H9 (cell line): ENCODE measurements around the gene CNDP2. TPM values are rescaled to one million over a fixed set of nuclear protein-coding genes. Genes with fewer than 3 reads are reported as not detected.
A peak's percentile ranks its signal among the peaks of the same experiment; 100 is the strongest.

Experiments used
- DNase-seq: peaks from one replicate; pipeline ENCODE4 v3.0.0-alpha.2; 2017
- H2AFZ ChIP-seq: one replicate; pipeline ENCODE4 v1.6.1; 2013; ENCODE audit warnings: mild to moderate bottlenecking, low read length, control low read depth, moderate library complexity
- H2AK5ac ChIP-seq: 2 replicates; pipeline ENCODE4 v1.6.1; 2013; ENCODE audit warnings: low read length, control low read depth, mixed read lengths; ENCODE audit not compliant: insufficient read length
- H2BK120ac ChIP-seq: one replicate; pipeline ENCODE4 v1.6.1; 2013; ENCODE audit warnings: low read depth, mild to moderate bottlenecking, low read length, control low read depth, inconsistent platforms; ENCODE audit not compliant: poor library complexity, severe bottlenecking
- H2BK12ac ChIP-seq: 2 replicates; pipeline ENCODE4 v1.6.1; 2013; ENCODE audit warnings: low read length, control low read depth, mixed read lengths, low read depth; ENCODE audit not compliant: insufficient read length
- H2BK15ac ChIP-seq: 2 replicates; pipeline ENCODE4 v1.6.1; 2013; ENCODE audit warnings: low read depth, low read length, control low read depth
- H2BK20ac ChIP-seq: one replicate; pipeline ENCODE4 v1.6.1; 2013; ENCODE audit warnings: low read depth, mild to moderate bottlenecking, low read length, control low read depth, inconsistent platforms; ENCODE audit not compliant: poor library complexity, severe bottlenecking
- H2BK5ac ChIP-seq: 2 replicates; pipeline ENCODE4 v1.6.1; 2013; ENCODE audit warnings: low read length, control low read depth, mixed read lengths; ENCODE audit not compliant: insufficient read length
- H3K14ac ChIP-seq: 2 replicates; pipeline ENCODE4 v1.6.1; 2013; ENCODE audit warnings: low read length, control low read depth; ENCODE audit not compliant: insufficient read depth
- H3K18ac ChIP-seq: 2 replicates; pipeline ENCODE4 v1.6.1; 2013; ENCODE audit warnings: low read depth, mild to moderate bottlenecking, mixed read lengths, low read length, control low read depth; ENCODE audit not compliant: insufficient read length
- H3K23ac ChIP-seq: 2 replicates; pipeline ENCODE4 v1.6.1; 2013; ENCODE audit warnings: low read length, control low read depth, mixed read lengths, low read depth; ENCODE audit not compliant: insufficient read length
- H3K23me2 ChIP-seq: 2 replicates; pipeline ENCODE4 v1.6.1; 2013; ENCODE audit warnings: low read depth, mild to moderate bottlenecking, mixed read lengths, low read length, control low read depth; ENCODE audit not compliant: insufficient read length, poor library complexity, severe bottlenecking
- H3K27ac ChIP-seq: 2 replicates; pipeline ENCODE4 v1.5.1; 2013; ENCODE audit warnings: low read length, control low read depth, mixed read lengths, low read depth; ENCODE audit not compliant: insufficient read length
- H3K27me3 ChIP-seq: 2 replicates; pipeline ENCODE4 v1.6.1; 2013; ENCODE audit warnings: low read length, control low read depth, inconsistent platforms; ENCODE audit not compliant: insufficient read depth
- H3K4ac ChIP-seq: 2 replicates; pipeline ENCODE4 v1.6.1; 2013; ENCODE audit warnings: low read depth, mild to moderate bottlenecking, control low read depth, inconsistent platforms, low read length, moderate library complexity
- H3K4me1 ChIP-seq: 2 replicates; pipeline ENCODE4 v1.6.1; 2013; ENCODE audit warnings: low read length, control low read depth, inconsistent platforms; ENCODE audit not compliant: insufficient read depth
- H3K4me2 ChIP-seq: 2 replicates; pipeline ENCODE4 v1.6.1; 2013; ENCODE audit warnings: low read length, control low read depth, mixed read lengths; ENCODE audit not compliant: insufficient read length, insufficient read depth
- H3K56ac ChIP-seq: 2 replicates; pipeline ENCODE4 v1.6.1; 2013; ENCODE audit warnings: low read depth, mild to moderate bottlenecking, mixed read lengths, low read length, control low read depth; ENCODE audit not compliant: insufficient read length
- H3K79me1 ChIP-seq: 2 replicates; pipeline ENCODE4 v1.6.1; 2013; ENCODE audit warnings: low read depth, mild to moderate bottlenecking, moderate library complexity, low read length, control low read depth, inconsistent platforms; ENCODE audit not compliant: insufficient read depth, poor library complexity, severe bottlenecking
- H3K79me2 ChIP-seq: 2 replicates; pipeline ENCODE4 v1.6.1; 2013; ENCODE audit warnings: low read length, control low read depth, inconsistent platforms; ENCODE audit not compliant: insufficient read depth
- H3K9ac ChIP-seq: 2 replicates; pipeline ENCODE4 v1.6.1; 2013; ENCODE audit warnings: low read length, control low read depth, mixed read lengths; ENCODE audit not compliant: insufficient read length; ENCODE audit errors: extremely low read depth
- H3K9me3 ChIP-seq: one replicate; pipeline ENCODE4 v1.6.1; 2013; ENCODE audit warnings: low read depth, low read length, inconsistent platforms; ENCODE audit not compliant: control insufficient read depth
- H3T11ph ChIP-seq: one replicate; pipeline ENCODE4 v1.6.1; 2013; ENCODE audit warnings: mild to moderate bottlenecking, low read length, control low read depth, inconsistent platforms
- H4K20me1 ChIP-seq: one replicate; pipeline ENCODE4 v1.6.1; 2013; ENCODE audit not compliant: control insufficient read depth, insufficient read length, insufficient read depth
- H4K5ac ChIP-seq: 2 replicates; pipeline ENCODE4 v1.6.1; 2013; ENCODE audit warnings: low read depth, mild to moderate bottlenecking, mixed read lengths, low read length, control low read depth; ENCODE audit not compliant: insufficient read length
- H4K8ac ChIP-seq: replicated peaks from 2 replicates; pipeline ENCODE4 v1.6.1; 2013; ENCODE audit warnings: low read length, control low read depth, mixed read lengths, low read depth; ENCODE audit not compliant: insufficient read length
- H4K91ac ChIP-seq: 2 replicates; pipeline ENCODE4 v1.6.1; 2013; ENCODE audit warnings: low read depth, mild to moderate bottlenecking, moderate library complexity, mixed read lengths, low read length, control low read depth; ENCODE audit not compliant: insufficient read length
- H3K27ac Mint-ChIP-seq, 3 experiments: 2 replicates in 2 of 3; 3 replicates in 1 of 3; pipeline ENCODE4 v1.8.0; 2020 to 2021; ENCODE audit warnings: mixed read lengths in 3 of 3, mild to moderate bottlenecking in 1 of 3, moderate library complexity in 1 of 3
- H3K27me3 Mint-ChIP-seq: 2 replicates; pipeline ENCODE4 v1.8.0; 2021; ENCODE audit warnings: low read depth, mild to moderate bottlenecking, moderate library complexity, mixed read lengths
- H3K36me3 Mint-ChIP-seq, 3 experiments: 2 replicates in 2 of 3; 3 replicates in 1 of 3; pipeline ENCODE4 v1.8.0; 2020 to 2021; ENCODE audit warnings: low read depth in 3 of 3, mixed read lengths in 3 of 3; ENCODE audit not compliant: insufficient read depth in 1 of 3
- H3K4me1 Mint-ChIP-seq, 2 experiments: 2 replicates each; pipeline ENCODE4 v1.8.0; 2020; ENCODE audit warnings: mixed read lengths in 2 of 2
- H3K4me3 Mint-ChIP-seq, 2 experiments: 2 replicates in 1 of 2; 3 replicates in 1 of 2; pipeline ENCODE4 v1.8.0; 2020 to 2021; ENCODE audit warnings: mild to moderate bottlenecking in 2 of 2, mixed read lengths in 2 of 2, moderate library complexity in 1 of 2
- H3K9me3 Mint-ChIP-seq, 2 experiments: 2 replicates in 1 of 2; 3 replicates in 1 of 2; pipeline ENCODE4 v1.8.0; 2020; ENCODE audit warnings: mild to moderate bottlenecking in 2 of 2, mixed read lengths in 2 of 2, moderate library complexity in 1 of 2
- WGBS: extraction: QIAGEN DNeasy Blood & Tissue Kit; methylation state at CpG from one replicate; pipeline ENCODE4 v1.1.7; 2013; ENCODE audit warnings: missing lambda C conversion rate, low lambda C conversion rate, mixed read lengths; ENCODE audit not compliant: insufficient read length; ENCODE audit errors: extremely low coverage; 5-methylcytosine and 5-hydroxymethylcytosine counted together
- total RNA-seq: library from RNA; stranded (reverse); gene quantifications from 2 replicates; pipeline ENCODE4 v1.2.1, GENCODE V29; 2021
- TF ChIP-seq, protein P1 (sequence below): fragments of 200-600 bp; sonication (generic); conservative IDR thresholded peaks from 3 replicates; pipeline ENCODE4 v1.8.0; 2021; ENCODE audit warnings: antibody characterized with exemption, mild to moderate bottlenecking

The CNDP2 gene
- total RNA-seq, 1 experiment from 2014 or later, result 212 TPM

DNA sequence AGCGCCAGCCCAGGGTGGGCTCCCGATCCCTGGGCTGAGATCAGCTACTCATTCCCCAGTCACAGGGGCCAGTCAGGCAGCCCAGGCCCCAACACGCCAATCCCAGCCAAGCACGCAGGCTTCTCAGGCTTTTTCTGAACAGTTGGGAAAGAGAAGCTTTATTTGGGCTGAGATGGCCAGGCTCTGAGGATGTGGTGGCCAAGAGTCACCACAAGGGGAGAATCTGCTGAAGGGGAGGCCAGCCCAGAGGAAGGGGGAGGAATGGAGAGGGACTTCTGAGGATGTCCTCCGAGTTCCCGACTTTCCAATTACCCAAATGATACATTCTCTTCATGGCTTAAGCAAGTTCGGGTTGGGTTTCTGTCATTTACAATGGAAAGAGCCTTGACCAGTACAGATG is 36.3 kb upstream of the CNDP2 start:
- Histone ChIP-seq H2AK5ac (no peak overlapping the region), H4K91ac (no peak overlapping the region), H4K5ac (no peak overlapping the region), H3K4me2 (no peak overlapping the region), H4K20me1 (no peaks in the 10 kb centered on the region), H3K27ac (no peak overlapping the region), H3K9me3 (no peaks in the 10 kb centered on the region), H3K27me3 (peaks cover 27% of the 10 kb centered on the region; the same call in 1 of the 2 replicates), H2BK5ac (no peak overlapping the region), H2BK120ac (no peak overlapping the region), H2BK20ac (no peak overlapping the region), H4K8ac (no peak overlapping the region), H3K18ac (no peak overlapping the region), H2AFZ (no peak overlapping the region), H3K4ac (no peak overlapping the region), H3T11ph (no peak overlapping the region), H3K14ac (no peak overlapping the region), H3K9ac (no peak overlapping the region), H2BK12ac (no peak overlapping the region), H3K4me1 (no peaks in the 10 kb centered on the region), H3K23me2 (peaks cover 6% of the 10 kb centered on the region), H3K79me2 (no peaks in the 10 kb centered on the region), H3K23ac (no peak overlapping the region), H3K56ac (no peak overlapping the region), H2BK15ac (no peak overlapping the region), H3K79me1 (no peaks in the 10 kb centered on the region)
- Mint-ChIP-seq H3K27ac (no peak overlapping the region; a peak in 1 of 7 replicates), H3K36me3 (no peaks in the 10 kb centered on the region; a peak in 1 of 7 replicates), H3K4me1 (peaks cover 4 to 15% of the 10 kb centered on the region in 2 experiments; a peak in 3 of 4 replicates), H3K4me3 (no peak overlapping the region), H3K9me3 (no peaks in the 10 kb centered on the region; a peak in 1 of 5 replicates), H3K27me3 (peaks cover 66% of the 10 kb centered on the region)
- WGBS, result no CpG with 5 or more reads among the region's 7 CpGs
- DNase-seq, result peak; percentile 81
- TF ChIP-seq, protein P1, sequence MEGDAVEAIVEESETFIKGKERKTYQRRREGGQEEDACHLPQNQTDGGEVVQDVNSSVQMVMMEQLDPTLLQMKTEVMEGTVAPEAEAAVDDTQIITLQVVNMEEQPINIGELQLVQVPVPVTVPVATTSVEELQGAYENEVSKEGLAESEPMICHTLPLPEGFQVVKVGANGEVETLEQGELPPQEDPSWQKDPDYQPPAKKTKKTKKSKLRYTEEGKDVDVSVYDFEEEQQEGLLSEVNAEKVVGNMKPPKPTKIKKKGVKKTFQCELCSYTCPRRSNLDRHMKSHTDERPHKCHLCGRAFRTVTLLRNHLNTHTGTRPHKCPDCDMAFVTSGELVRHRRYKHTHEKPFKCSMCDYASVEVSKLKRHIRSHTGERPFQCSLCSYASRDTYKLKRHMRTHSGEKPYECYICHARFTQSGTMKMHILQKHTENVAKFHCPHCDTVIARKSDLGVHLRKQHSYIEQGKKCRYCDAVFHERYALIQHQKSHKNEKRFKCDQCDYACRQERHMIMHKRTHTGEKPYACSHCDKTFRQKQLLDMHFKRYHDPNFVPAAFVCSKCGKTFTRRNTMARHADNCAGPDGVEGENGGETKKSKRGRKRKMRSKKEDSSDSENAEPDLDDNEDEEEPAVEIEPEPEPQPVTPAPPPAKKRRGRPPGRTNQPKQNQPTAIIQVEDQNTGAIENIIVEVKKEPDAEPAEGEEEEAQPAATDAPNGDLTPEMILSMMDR, result peak; percentile 65
